ENCODE measurements around the gene IZUMO4. TPM values are rescaled to one million over a fixed set of nuclear protein-coding genes. Genes with fewer than 3 reads are reported as not detected.

The IZUMO4 gene
- total RNA-seq, 1 donor from 2014 or later = 2.2 TPM

- DNase-seq = no peak
Observed at GRCh38 chr19:2148482-2149135, 51.9 kb downstream of the IZUMO4 start.

Other genes with a start within 250 kb of the IZUMO4 start
- gene REXO1, start 248.4 kb upstream of the IZUMO4 start, total RNA-seq = 2.8 TPM
- gene KLF16, start 233.3 kb upstream of the IZUMO4 start, total RNA-seq = 3.3 TPM
- gene ABHD17A, start 211.4 kb upstream of the IZUMO4 start, total RNA-seq = 50.5 TPM
- gene ADAT3, start 191.5 kb upstream of the IZUMO4 start, total RNA-seq = 1.2 TPM
- gene SCAMP4, start 191.5 kb upstream of the IZUMO4 start, total RNA-seq = 11.1 TPM
- 38.2 TPM for gene CSNK1G2, start 155.7 kb upstream of the IZUMO4 start, total RNA-seq
- gene BTBD2, start 81.2 kb upstream of the IZUMO4 start, total RNA-seq = 49.1 TPM
- 16.8 TPM for gene MKNK2, start 45.7 kb upstream of the IZUMO4 start, total RNA-seq
- gene MOB3A, start 589 bp upstream of the IZUMO4 start, total RNA-seq = 14.2 TPM
- gene AP3D1, start 54.7 kb downstream of the IZUMO4 start, total RNA-seq = 64.3 TPM
- 4.7 TPM for gene DOT1L, start 67.0 kb downstream of the IZUMO4 start, total RNA-seq
- 35.7 TPM for gene PLEKHJ1, start 139.4 kb downstream of the IZUMO4 start, total RNA-seq
- 26.4 TPM for gene SF3A2, start 139.9 kb downstream of the IZUMO4 start, total RNA-seq
- gene AMH, start 152.4 kb downstream of the IZUMO4 start, total RNA-seq = not detected
- gene JSRP1, start 159.5 kb downstream of the IZUMO4 start, total RNA-seq = not detected
- not detected for gene PEAK3, start 185.3 kb downstream of the IZUMO4 start, total RNA-seq
- gene LINGO3, start 211.2 kb downstream of the IZUMO4 start, total RNA-seq = 0.62 TPM
- gene LSM7, start 231.7 kb downstream of the IZUMO4 start, total RNA-seq = 61.6 TPM
- gene SPPL2B, start 231.8 kb downstream of the IZUMO4 start, total RNA-seq = 22.6 TPM